A549 (cell line): Measurements from ENCODE around the gene WDR3. TPM values are rescaled to one million over a fixed set of nuclear protein-coding genes. Genes with fewer than 3 reads are reported as not detected.

Source experiments
- ATAC-seq, 2 experiments: fragments of 200-7000 bp in 1 of 2; fragments of >200 bp in 1 of 2; cut with Nextera tagmentation in 1 of 2; cut with Tn5 transposase in 1 of 2; 3 replicates each; pipeline versions ENCODE4 v1.8.0 to v1.9.1; 2018 to 2020; ENCODE audit warnings: mild to moderate bottlenecking in 1 of 2, moderate library complexity in 1 of 2
- CTCF ChIA-PET: fragments of 300-600 bp; sonication (Branson Sonifier 250); formaldehyde crosslinking; extraction: SDS; loops from one replicate; lab custom pipeline; 2021; ENCODE audit warnings: antibody characterized with exemption, inconsistent platforms; lab: Yijun Ruan, JAX
- POLR2A ChIA-PET: fragments of 350-600 bp; formaldehyde crosslinking; extraction: SDS; loops from one replicate; lab custom pipeline; 2021; ENCODE audit warnings: antibody characterized with exemption, inconsistent platforms; lab: Yijun Ruan, JAX
- DNase-seq, 2 experiments: peaks; one replicate each; pipeline versions ENCODE4 v3.0.0 to v3.0.0-alpha.2; 2011 to 2016; ENCODE audit warnings: low read depth in 1 of 2, low spot score in 1 of 2
- FAIRE-seq: peaks from 2 replicates; lab custom pipeline; 2011; peaks lifted over from hg19 to GRCh38; lab: Jason Lieb, UNC
- H3K27ac ChIP-seq, 2 experiments: fragments of >200 bp; sonication (Bioruptor Twin); formaldehyde crosslinking; 3 replicates each; pipeline ENCODE4 v1.5.1; 2016 to 2017
- H3K4me1 ChIP-seq: fragments of >200 bp; sonication (Bioruptor Twin); formaldehyde crosslinking; 3 replicates; pipeline ENCODE4 v1.6.1; 2016
- H3K4me2 ChIP-seq: fragments of >200 bp; sonication (Bioruptor Twin); formaldehyde crosslinking; 3 replicates; pipeline ENCODE4 v1.6.1; 2016
- H3K4me3 ChIP-seq: fragments of >200 bp; sonication (Bioruptor Twin); formaldehyde crosslinking; 3 replicates; pipeline ENCODE4 v1.5.1; 2016
- H3K9me3 ChIP-seq: fragments of >200 bp; sonication (Bioruptor Twin); formaldehyde crosslinking; 3 replicates; pipeline ENCODE4 v1.6.1; 2016
- CEBPB ChIP-seq, 2 experiments: fragments of >200 bp in 1 of 2; sonication (Bioruptor Twin) in 1 of 2; formaldehyde crosslinking in 1 of 2; IDR thresholded peaks; 2 replicates each; pipeline ENCODE4 v1.6.1; 2012 to 2016
- CHD2 ChIP-seq: fragments of 150-350 bp; IDR thresholded peaks from 2 replicates; pipeline ENCODE4 v1.6.1; 2014; ENCODE audit warnings: low read length; ENCODE audit not compliant: partially characterized antibody
- EP300 ChIP-seq, 2 experiments: fragments of >200 bp; sonication (Bioruptor Twin); formaldehyde crosslinking; IDR thresholded peaks; 2 replicates in 1 of 2; 3 replicates in 1 of 2; pipeline ENCODE4 v1.6.1; 2016 to 2017
- ESRRA ChIP-seq: fragments of 150-350 bp; IDR thresholded peaks from 2 replicates; pipeline ENCODE4 v1.6.1; 2014; ENCODE audit warnings: mild to moderate bottlenecking, low read length, borderline replicate concordance
- FOSB ChIP-seq: fragments of 250-450 bp; sonication (Bioruptor Pico); IDR thresholded peaks from 2 replicates; pipeline ENCODE4 v1.5.0; 2020; ENCODE audit warnings: mild to moderate bottlenecking, moderate library complexity
- FOSL2 ChIP-seq, 2 experiments: fragments of 450-650 bp in 1 of 2; fragments of >200 bp in 1 of 2; sonication (Bioruptor Twin) in 1 of 2; formaldehyde crosslinking; IDR thresholded peaks; 2 replicates each; pipeline versions ENCODE4 v1.5.0 to v1.6.1; 2016 to 2020; ENCODE audit warnings: mild to moderate bottlenecking in 1 of 2, moderate library complexity in 1 of 2
- HOXB13 ChIP-seq: fragments of 250-450 bp; sonication (Bioruptor Pico); IDR thresholded peaks from 2 replicates; pipeline ENCODE4 v1.5.0; 2020; ENCODE audit warnings: low read depth, mild to moderate bottlenecking, moderate library complexity
- JUN ChIP-seq, 2 experiments: fragments of >200 bp; sonication (Bioruptor Twin); formaldehyde crosslinking; IDR thresholded peaks; 2 replicates in 1 of 2; 3 replicates in 1 of 2; pipeline ENCODE4 v1.6.1; 2016 to 2017
- JUNB ChIP-seq: fragments of >200 bp; sonication (Bioruptor Twin); formaldehyde crosslinking; IDR thresholded peaks from 2 replicates; pipeline ENCODE4 v1.6.1; 2016
- MAFK ChIP-seq: fragments of 450-650 bp; IDR thresholded peaks from 2 replicates; pipeline ENCODE4 v1.6.1; 2014; ENCODE audit not compliant: partially characterized antibody
- NPAS2 ChIP-seq: fragments of 250-450 bp; sonication (Bioruptor Pico); IDR thresholded peaks from 2 replicates; pipeline ENCODE4 v1.8.0; 2022; ENCODE audit warnings: mild to moderate bottlenecking, moderate library complexity, borderline replicate concordance
- POLR2AphosphoS2 ChIP-seq: conservative IDR thresholded peaks from 2 replicates; pipeline ENCODE4 v1.6.1; 2012; ENCODE audit warnings: low read length, improper control_type of control experiment, inconsistent platforms
- RAD21 ChIP-seq, 2 experiments: fragments of >200 bp in 1 of 2; sonication (Bioruptor Twin) in 1 of 2; formaldehyde crosslinking in 1 of 2; IDR thresholded peaks in 1 of 2; conservative IDR thresholded peaks in 1 of 2; 2 replicates in 1 of 2; 3 replicates in 1 of 2; pipeline ENCODE4 v1.6.1; 2012 to 2018; ENCODE audit warnings: inconsistent platforms in 1 of 2
- SMC3 ChIP-seq: fragments of >200 bp; sonication (Bioruptor Twin); formaldehyde crosslinking; IDR thresholded peaks from 3 replicates; pipeline ENCODE4 v1.6.1; 2018; ENCODE audit warnings: inconsistent platforms
- TFCP2L1 ChIP-seq: fragments of 250-450 bp; sonication (Bioruptor Pico); IDR thresholded peaks from 2 replicates; pipeline ENCODE4 v1.5.0; 2021; ENCODE audit warnings: mild to moderate bottlenecking
- TP53 ChIP-seq: fragments of 250-450 bp; sonication (Bioruptor Pico); IDR thresholded peaks from 2 replicates; pipeline ENCODE4 v1.5.0; 2021; ENCODE audit warnings: mild to moderate bottlenecking, moderate library complexity
- ZC3H11A ChIP-seq: fragments of 450-650 bp; IDR thresholded peaks from 2 replicates; pipeline ENCODE4 v1.6.1; 2014; ENCODE audit warnings: antibody characterized with exemption, mild to moderate bottlenecking
- WGBS: methylation state at CpG from one replicate; pipeline ENCODE4 v1.1.6; 2017; ENCODE audit errors: missing lambda C conversion rate; 5-methylcytosine and 5-hydroxymethylcytosine counted together
- polyA plus RNA-seq, 4 experiments: library from polyadenylated mRNA; depleted of rRNA in 3 of 4; stranded (reverse); fragments of >200 nt; fragmentation: RNase III in 1 of 4; extraction: RNeasy Plus Mini Kit Qiagen cat#74134 plus additional on column Dnase treatment in 1 of 4; gene quantifications; 2 replicates in 3 of 4; 3 replicates in 1 of 4; pipeline ENCODE4 v1.2.3, GENCODE V29; 2011 to 2017
- TF ChIP-seq, protein P1 (sequence below): fragments of 250-450 bp; sonication (Bioruptor Pico); IDR thresholded peaks from 2 replicates; pipeline ENCODE4 v1.5.0; 2020; ENCODE audit warnings: low read depth, mild to moderate bottlenecking, moderate library complexity
- TF ChIP-seq, protein P2 (sequence below): IDR thresholded peaks from 2 replicates; pipeline ENCODE4 v1.6.1; 2012
- TF ChIP-seq, protein P3 (sequence below): fragments of 250-450 bp; sonication (Bioruptor Pico); IDR thresholded peaks from 2 replicates; pipeline ENCODE4 v1.5.0; 2021; ENCODE audit warnings: mild to moderate bottlenecking, moderate library complexity, borderline replicate concordance
- TF ChIP-seq, protein P4 (sequence below): fragments of 200-600 bp; sonication (generic); IDR thresholded peaks from 2 replicates; pipeline ENCODE4 v1.6.1; 2016; ENCODE audit warnings: antibody characterized with exemption, mild to moderate bottlenecking, moderate library complexity
- TF ChIP-seq, protein P5 (sequence below): fragments of >200 bp; sonication (Bioruptor Twin); formaldehyde crosslinking; IDR thresholded peaks from 3 replicates; pipeline ENCODE4 v1.6.1; 2016
- TF ChIP-seq, protein P6 (sequence below): fragments of >200 bp; sonication (Bioruptor Twin); formaldehyde crosslinking; IDR thresholded peaks from 3 replicates; pipeline ENCODE4 v1.5.1; 2016

WDR3 gene
- polyA plus RNA-seq, 2 of the 4 experiments (the other 2 are of a cell fraction), result 29.1 to 54.6 TPM

DNA sequence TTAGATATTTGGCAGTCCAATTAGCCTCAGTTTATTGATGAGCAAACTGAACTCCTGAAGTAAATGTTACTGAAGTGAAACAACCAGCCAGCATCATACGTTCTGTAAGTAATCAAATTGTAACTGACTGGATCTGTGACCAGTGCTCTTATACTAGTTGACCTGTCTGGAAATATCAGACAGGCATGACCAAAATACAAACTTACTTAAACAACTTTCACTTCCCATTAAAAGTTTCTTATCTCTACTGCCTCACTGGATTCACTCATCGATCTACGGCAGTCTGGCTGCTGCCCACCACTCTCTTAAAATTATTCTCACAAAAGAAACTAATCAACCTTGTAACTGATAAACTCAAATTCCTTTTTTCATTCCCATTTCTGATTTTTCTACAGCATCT lies 56.4 kb downstream of the WDR3 start:
- no peaks in the 10 kb centered on the region for H3K4me1 ChIP-seq
- H3K27ac ChIP-seq, result no peak overlapping the region
- POLR2A ChIA-PET, result no interaction called here
- H3K9me3 ChIP-seq, result no peaks in the 10 kb centered on the region
- TF ChIP-seq EP300 (IDR thresholded peaks at IDR 0.05) (no peak), ZC3H11A (no peak), ESRRA (no peak), CEBPB (IDR thresholded peaks at IDR 0.05) (no peak), CHD2 (no peak), TFCP2L1 (CRISPR knock-in tag) (no peak), NPAS2 (no peak), FOSL2 (IDR thresholded peaks at IDR 0.05) (no peak), FOSL2 (CRISPR knock-in tag; IDR thresholded peaks at IDR 0.05) (no peak), JUNB (no peak)
- TF ChIP-seq, protein P1, sequence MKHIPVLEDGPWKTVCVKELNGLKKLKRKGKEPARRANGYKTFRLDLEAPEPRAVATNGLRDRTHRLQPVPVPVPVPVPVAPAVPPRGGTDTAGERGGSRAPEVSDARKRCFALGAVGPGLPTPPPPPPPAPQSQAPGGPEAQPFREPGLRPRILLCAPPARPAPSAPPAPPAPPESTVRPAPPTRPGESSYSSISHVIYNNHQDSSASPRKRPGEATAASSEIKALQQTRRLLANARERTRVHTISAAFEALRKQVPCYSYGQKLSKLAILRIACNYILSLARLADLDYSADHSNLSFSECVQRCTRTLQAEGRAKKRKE (CRISPR knock-in tag), result no peak
- TF ChIP-seq, protein P2, sequence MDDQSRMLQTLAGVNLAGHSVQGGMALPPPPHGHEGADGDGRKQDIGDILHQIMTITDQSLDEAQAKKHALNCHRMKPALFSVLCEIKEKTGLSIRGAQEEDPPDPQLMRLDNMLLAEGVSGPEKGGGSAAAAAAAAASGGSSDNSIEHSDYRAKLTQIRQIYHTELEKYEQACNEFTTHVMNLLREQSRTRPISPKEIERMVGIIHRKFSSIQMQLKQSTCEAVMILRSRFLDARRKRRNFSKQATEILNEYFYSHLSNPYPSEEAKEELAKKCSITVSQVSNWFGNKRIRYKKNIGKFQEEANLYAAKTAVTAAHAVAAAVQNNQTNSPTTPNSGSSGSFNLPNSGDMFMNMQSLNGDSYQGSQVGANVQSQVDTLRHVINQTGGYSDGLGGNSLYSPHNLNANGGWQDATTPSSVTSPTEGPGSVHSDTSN, result no peak
- TF ChIP-seq, protein P3, sequence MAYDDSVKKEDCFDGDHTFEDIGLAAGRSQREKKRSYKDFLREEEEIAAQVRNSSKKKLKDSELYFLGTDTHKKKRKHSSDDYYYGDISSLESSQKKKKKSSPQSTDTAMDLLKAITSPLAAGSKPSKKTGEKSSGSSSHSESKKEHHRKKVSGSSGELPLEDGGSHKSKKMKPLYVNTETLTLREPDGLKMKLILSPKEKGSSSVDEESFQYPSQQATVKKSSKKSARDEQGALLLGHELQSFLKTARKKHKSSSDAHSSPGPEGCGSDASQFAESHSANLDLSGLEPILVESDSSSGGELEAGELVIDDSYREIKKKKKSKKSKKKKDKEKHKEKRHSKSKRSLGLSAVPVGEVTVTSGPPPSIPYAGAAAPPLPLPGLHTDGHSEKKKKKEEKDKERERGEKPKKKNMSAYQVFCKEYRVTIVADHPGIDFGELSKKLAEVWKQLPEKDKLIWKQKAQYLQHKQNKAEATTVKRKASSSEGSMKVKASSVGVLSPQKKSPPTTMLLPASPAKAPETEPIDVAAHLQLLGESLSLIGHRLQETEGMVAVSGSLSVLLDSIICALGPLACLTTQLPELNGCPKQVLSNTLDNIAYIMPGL (CRISPR knock-in tag), result no peak
- no peak for ATAC-seq
- 60% methylated on average over 3 of the region's 3 CpGs for WGBS
- H3K4me2 ChIP-seq, result no peak overlapping the region
- no peak for FAIRE-seq
- DNase-seq, result no peak
- H3K4me3 ChIP-seq, result no peak overlapping the region
- CTCF ChIA-PET, result no interaction called here

DNA sequence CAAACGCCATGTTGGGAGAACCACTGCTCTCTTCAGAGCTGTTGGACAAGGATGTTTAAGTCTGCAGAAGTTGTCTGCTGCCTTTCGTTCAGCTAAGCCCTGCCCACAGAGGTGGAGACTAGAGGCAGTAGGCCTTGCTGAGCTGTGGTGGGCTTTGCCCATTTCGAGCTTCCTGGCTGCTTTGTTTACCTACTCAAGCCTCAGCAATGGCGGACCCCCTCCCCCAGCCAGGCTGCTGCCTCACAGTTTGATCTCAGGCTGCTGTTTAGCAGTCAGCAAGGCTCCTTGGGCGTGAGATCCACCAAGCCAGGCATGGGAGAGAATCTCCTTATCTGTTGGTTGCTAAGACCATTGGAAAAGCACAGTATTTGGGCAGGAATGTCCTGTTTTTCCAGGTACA lies 74.8 kb downstream of the WDR3 start:
- CTCF ChIA-PET, result interaction anchor here (1.4 kb wide), 1 partner anchor 15 kb away, joined by 4 read pairs; no protein-coding TSS in a partner anchor
- Histone ChIP-seq H3K9me3 (no peaks in the 10 kb centered on the region), H3K4me1 (no peaks in the 10 kb centered on the region), H3K4me3 (no peak overlapping the region), H3K27ac (no peak overlapping the region), H3K4me2 (no peak overlapping the region)
- WGBS, result 15% methylated on average over 5 of the region's 5 CpGs
- TF ChIP-seq RAD21 (conservative IDR thresholded peaks at IDR 0.05 in 1 of 2, IDR thresholded peaks at IDR 0.05 in 1 of 2) (no peak), POLR2AphosphoS2 (no peak), SMC3 (no peak), MAFK (no peak), FOSB (CRISPR knock-in tag) (no peak), TP53 (CRISPR knock-in tag) (no peak), JUN (IDR thresholded peaks at IDR 0.05) (no peak), HOXB13 (CRISPR knock-in tag) (no peak), TFCP2L1 (CRISPR knock-in tag) (no peak)
- TF ChIP-seq, protein P4, sequence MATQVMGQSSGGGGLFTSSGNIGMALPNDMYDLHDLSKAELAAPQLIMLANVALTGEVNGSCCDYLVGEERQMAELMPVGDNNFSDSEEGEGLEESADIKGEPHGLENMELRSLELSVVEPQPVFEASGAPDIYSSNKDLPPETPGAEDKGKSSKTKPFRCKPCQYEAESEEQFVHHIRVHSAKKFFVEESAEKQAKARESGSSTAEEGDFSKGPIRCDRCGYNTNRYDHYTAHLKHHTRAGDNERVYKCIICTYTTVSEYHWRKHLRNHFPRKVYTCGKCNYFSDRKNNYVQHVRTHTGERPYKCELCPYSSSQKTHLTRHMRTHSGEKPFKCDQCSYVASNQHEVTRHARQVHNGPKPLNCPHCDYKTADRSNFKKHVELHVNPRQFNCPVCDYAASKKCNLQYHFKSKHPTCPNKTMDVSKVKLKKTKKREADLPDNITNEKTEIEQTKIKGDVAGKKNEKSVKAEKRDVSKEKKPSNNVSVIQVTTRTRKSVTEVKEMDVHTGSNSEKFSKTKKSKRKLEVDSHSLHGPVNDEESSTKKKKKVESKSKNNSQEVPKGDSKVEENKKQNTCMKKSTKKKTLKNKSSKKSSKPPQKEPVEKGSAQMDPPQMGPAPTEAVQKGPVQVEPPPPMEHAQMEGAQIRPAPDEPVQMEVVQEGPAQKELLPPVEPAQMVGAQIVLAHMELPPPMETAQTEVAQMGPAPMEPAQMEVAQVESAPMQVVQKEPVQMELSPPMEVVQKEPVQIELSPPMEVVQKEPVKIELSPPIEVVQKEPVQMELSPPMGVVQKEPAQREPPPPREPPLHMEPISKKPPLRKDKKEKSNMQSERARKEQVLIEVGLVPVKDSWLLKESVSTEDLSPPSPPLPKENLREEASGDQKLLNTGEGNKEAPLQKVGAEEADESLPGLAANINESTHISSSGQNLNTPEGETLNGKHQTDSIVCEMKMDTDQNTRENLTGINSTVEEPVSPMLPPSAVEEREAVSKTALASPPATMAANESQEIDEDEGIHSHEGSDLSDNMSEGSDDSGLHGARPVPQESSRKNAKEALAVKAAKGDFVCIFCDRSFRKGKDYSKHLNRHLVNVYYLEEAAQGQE, result no peak
- TF ChIP-seq, protein P1 (CRISPR knock-in tag), result no peak
- TF ChIP-seq, protein P5, sequence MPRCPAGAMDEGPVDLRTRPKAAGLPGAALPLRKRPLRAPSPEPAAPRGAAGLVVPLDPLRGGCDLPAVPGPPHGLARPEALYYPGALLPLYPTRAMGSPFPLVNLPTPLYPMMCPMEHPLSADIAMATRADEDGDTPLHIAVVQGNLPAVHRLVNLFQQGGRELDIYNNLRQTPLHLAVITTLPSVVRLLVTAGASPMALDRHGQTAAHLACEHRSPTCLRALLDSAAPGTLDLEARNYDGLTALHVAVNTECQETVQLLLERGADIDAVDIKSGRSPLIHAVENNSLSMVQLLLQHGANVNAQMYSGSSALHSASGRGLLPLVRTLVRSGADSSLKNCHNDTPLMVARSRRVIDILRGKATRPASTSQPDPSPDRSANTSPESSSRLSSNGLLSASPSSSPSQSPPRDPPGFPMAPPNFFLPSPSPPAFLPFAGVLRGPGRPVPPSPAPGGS, result no peak
- TF ChIP-seq, protein P6, sequence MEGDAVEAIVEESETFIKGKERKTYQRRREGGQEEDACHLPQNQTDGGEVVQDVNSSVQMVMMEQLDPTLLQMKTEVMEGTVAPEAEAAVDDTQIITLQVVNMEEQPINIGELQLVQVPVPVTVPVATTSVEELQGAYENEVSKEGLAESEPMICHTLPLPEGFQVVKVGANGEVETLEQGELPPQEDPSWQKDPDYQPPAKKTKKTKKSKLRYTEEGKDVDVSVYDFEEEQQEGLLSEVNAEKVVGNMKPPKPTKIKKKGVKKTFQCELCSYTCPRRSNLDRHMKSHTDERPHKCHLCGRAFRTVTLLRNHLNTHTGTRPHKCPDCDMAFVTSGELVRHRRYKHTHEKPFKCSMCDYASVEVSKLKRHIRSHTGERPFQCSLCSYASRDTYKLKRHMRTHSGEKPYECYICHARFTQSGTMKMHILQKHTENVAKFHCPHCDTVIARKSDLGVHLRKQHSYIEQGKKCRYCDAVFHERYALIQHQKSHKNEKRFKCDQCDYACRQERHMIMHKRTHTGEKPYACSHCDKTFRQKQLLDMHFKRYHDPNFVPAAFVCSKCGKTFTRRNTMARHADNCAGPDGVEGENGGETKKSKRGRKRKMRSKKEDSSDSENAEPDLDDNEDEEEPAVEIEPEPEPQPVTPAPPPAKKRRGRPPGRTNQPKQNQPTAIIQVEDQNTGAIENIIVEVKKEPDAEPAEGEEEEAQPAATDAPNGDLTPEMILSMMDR, result no peak
- DNase-seq (no peak), ATAC-seq (no peak), FAIRE-seq (no peak)
- POLR2A ChIA-PET, result no interaction called here
